ENCODE data around the gene KRT40.
"Not testable (repeated sequence)": the region's sequence is repeated elsewhere in the genome, so short reads cannot be mapped to it uniquely, and the experiment has no call there.

Gene KRT40

DNA sequence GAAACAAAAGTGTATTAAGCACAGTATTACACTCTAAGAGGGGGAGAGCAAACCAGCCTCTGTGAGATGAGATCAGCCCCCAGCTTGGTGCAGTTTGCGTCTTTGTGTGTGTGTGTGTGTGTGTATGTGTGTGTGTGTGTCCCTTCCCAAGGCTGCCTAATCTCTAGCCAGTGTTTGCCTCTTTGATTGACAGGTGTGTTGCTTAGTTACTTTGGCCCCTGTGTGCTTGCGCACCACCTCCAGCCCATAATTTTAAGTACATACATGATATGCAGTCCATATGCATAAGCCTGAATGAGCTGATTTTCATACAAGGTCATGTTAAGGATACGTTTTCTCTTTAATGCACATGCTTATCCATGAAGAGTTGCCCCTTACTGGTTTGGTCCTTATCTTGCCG, 17.7 kb upstream of the KRT40 start:
- no peak overlapping the region for H3K4me3 ChIP-seq (ENCODE audit: low read depth, low read length)
- TF ChIP-seq, protein P1, sequence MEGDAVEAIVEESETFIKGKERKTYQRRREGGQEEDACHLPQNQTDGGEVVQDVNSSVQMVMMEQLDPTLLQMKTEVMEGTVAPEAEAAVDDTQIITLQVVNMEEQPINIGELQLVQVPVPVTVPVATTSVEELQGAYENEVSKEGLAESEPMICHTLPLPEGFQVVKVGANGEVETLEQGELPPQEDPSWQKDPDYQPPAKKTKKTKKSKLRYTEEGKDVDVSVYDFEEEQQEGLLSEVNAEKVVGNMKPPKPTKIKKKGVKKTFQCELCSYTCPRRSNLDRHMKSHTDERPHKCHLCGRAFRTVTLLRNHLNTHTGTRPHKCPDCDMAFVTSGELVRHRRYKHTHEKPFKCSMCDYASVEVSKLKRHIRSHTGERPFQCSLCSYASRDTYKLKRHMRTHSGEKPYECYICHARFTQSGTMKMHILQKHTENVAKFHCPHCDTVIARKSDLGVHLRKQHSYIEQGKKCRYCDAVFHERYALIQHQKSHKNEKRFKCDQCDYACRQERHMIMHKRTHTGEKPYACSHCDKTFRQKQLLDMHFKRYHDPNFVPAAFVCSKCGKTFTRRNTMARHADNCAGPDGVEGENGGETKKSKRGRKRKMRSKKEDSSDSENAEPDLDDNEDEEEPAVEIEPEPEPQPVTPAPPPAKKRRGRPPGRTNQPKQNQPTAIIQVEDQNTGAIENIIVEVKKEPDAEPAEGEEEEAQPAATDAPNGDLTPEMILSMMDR (IDR thresholded peaks at IDR 0.05; ENCODE audit: low read depth, low read length, missing control alignments): no peak
- DNase-seq (ENCODE audit: low read depth): no peak
- in situ Hi-C loops (cut with HindIII; ENCODE audit: low sequenced_read_pairs): no loop called here

DNA sequence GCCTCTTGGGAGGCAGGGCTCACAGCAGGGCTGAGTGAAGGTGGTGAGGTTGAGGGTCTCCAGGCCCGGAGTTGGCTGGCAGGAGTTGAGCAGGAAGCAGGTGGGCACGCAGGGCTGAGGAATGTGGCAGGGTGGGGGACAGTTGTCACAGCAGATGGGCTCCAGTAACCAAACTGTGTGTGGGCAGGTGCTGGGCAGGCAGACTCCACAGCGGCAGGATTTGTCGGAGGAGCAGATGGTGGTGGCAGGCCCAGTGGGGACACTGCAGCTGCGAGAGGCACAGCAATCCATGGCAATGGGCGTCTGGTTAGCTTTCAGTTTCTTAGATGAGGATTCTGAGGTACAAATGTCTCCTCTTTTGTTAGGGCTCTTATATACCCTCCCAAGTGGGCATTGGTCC, 15.4 kb upstream of the KRT40 start, which contains the start of gene KRTAP3-2:
Gene KRTAP3-2 (minus strand): TSS at position 344 of the 400 bp plus-strand sequence. CDS start 53 bp downstream, at position 291.
- DNase-seq (ENCODE audit: low read depth); in situ Hi-C loops (cut with HindIII; ENCODE audit: low sequenced_read_pairs); H3K4me3 ChIP-seq (ENCODE audit: low read depth, low read length): not testable (repeated sequence)

DNA sequence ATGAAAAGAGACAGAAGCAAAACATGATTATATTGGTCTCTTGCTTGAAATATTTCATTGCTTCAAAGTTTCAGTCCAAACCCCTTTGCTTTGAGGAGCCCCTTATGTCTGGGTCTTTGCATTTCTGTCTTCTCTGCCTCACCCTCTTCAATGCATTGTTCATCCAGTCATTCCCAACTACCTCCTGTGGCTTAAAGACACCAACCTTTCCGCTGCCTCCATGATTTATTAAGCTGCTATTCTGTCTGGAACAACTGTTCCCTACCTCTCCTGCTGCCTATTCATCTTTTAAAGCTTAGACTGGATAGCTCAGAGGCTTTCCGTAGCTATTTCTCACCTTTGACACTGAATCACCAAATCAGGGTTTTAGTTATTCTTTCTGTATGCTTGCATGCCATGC, 13.2 kb upstream of the KRT40 start:
- TF ChIP-seq, protein P1 (IDR thresholded peaks at IDR 0.05; ENCODE audit: low read depth, low read length, missing control alignments): no peak
- H3K4me3 ChIP-seq (ENCODE audit: low read depth, low read length): no peak overlapping the region
- no peak for DNase-seq (ENCODE audit: low read depth)
- in situ Hi-C loops (cut with HindIII; ENCODE audit: low sequenced_read_pairs): no loop called here

DNA sequence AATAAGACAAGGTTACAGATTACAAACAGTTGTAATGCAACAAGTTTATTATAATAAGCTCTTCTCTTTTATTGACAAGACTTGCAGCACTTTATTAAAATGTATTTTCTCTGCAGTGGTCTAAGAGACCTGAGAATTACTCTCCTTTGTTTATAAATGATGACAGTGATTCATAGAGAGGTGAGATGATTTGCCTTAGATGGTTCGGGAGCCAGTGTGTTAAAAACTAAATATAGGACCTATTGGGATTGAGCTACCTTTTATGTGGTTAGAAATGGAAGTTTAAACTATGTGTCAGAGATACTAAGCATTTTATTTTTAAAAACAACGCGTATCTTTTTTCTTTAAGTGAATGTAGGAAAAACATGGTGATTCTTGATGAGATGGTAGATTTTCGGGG, 12.7 kb upstream of the KRT40 start:
- TF ChIP-seq, protein P1 (IDR thresholded peaks at IDR 0.05; ENCODE audit: low read depth, low read length, missing control alignments): no peak
- no peak for DNase-seq (ENCODE audit: low read depth)
- H3K4me3 ChIP-seq (ENCODE audit: low read depth, low read length): no peak overlapping the region
- in situ Hi-C loops (cut with HindIII; ENCODE audit: low sequenced_read_pairs): no loop called here

DNA sequence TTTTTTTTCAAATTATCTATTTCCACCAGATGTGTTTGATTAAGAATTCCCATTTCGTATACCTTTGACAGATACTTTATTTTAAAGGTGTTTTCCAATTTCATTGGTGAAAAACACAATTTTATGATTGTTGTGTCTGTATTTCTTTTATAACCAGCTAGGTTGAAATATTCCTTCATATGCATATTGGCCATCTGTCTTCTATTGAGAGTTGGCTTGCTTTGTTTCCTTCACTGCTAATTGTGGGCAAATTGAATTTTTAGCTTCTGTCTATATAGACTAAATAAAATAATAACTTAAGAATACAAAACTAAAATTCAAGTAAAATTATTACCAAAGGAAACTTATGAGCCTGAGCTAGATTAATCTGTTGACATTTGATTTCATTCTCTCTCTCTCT, 11.0 kb upstream of the KRT40 start:
- in situ Hi-C loops (cut with HindIII; ENCODE audit: low sequenced_read_pairs): no loop called here
- TF ChIP-seq, protein P1 (IDR thresholded peaks at IDR 0.05; ENCODE audit: low read depth, low read length, missing control alignments): no peak
- no peak overlapping the region for H3K4me3 ChIP-seq (ENCODE audit: low read depth, low read length)
- DNase-seq (ENCODE audit: low read depth): no peak

DNA sequence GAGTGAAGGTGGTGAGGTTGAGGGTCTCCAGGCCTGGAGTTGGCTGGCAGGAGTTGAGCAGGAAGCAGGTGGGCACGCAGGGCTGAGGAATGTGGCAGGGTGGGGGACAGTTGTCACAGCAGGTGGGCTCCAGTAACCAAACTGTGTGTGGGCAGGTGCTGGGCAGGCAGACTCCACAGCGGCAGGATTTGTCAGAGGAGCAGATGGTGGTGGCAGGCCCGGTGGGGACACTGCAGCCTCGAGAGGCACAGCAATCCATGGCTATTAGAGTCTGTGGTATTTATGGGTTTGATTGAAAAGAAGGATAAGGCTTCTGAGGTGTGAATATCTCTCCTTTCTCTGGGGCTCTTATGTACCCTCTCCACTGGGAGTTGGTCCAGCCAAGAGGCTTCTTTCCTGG, 9.7 kb upstream of the KRT40 start, which contains the start of gene KRTAP3-3:
Gene KRTAP3-3 (minus strand): TSS at position 326 of the 400 bp plus-strand sequence. CDS start 67 bp downstream, at position 259.
- DNase-seq (ENCODE audit: low read depth): no peak
- in situ Hi-C loops (cut with HindIII; ENCODE audit: low sequenced_read_pairs): no loop called here
- TF ChIP-seq, protein P1 (IDR thresholded peaks at IDR 0.05; ENCODE audit: low read depth, low read length, missing control alignments): no peak
- H3K4me3 ChIP-seq (ENCODE audit: low read depth, low read length): no peak within 1 kb of the TSS

DNA sequence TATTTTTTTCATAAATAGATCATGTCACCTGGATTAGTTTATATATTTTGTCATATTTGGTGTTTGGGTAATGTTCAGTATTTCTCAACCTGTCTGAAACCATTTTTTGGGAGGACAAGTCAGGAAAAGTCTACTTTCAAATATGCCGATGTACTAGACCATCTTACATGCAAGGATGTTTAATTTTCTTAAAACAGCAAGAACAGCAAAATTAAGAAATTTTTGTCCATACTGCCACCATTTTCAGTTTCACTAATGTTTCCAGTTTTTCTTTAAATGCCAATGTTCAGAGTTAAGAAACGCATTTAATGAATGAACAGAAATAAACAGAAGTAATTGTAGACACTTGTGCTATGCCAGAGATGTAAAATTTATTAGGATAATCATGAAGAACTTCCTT, 9.0 kb upstream of the KRT40 start:
- in situ Hi-C loops (cut with HindIII; ENCODE audit: low sequenced_read_pairs): no loop called here
- no peak for DNase-seq (ENCODE audit: low read depth)
- H3K4me3 ChIP-seq (ENCODE audit: low read depth, low read length): no peak overlapping the region
- TF ChIP-seq, protein P1 (IDR thresholded peaks at IDR 0.05; ENCODE audit: low read depth, low read length, missing control alignments): no peak
